C4-2B (cell line): ENCODE data around the gene CAMK2A.
"Not testable (repeated sequence)": the region's sequence is repeated elsewhere in the genome, so short reads cannot be mapped to it uniquely, and the experiment has no call there.

Source experiments
- H3K27ac ChIP-seq: fragments of 450-650 bp; 2 replicates; pipeline ENCODE4 v1.5.1; 2017
- CTCF ChIP-seq: fragments of 450-650 bp; conservative IDR thresholded peaks from 2 replicates; pipeline ENCODE4 v1.5.1; 2017; ENCODE audit warnings: mild to moderate bottlenecking
- ZFX ChIP-seq: fragments of 450-650 bp; IDR thresholded peaks from 2 replicates; pipeline ENCODE4 v1.6.1; 2017

Gene CAMK2A

GRCh38 chr5:150239099-150239793 is 50.3 kb downstream of the CAMK2A start:
- H3K27ac ChIP-seq, result no peak overlapping the region
- no peak for TF ChIP-seq CTCF

GRCh38 chr5:150238646-150239045 is 50.9 kb downstream of the CAMK2A start:
- TF ChIP-seq CTCF, result no peak
- no peak for TF ChIP-seq ZFX
- no peak overlapping the region for H3K27ac ChIP-seq

GRCh38 chr5:150236981-150237754 is 52.4 kb downstream of the CAMK2A start:
- no peak overlapping the region for H3K27ac ChIP-seq
- TF ChIP-seq CTCF (no peak), ZFX (no peak)

- TF ChIP-seq ZFX, result no peak
- no peak for TF ChIP-seq CTCF
- no peak overlapping the region for H3K27ac ChIP-seq
Measured at GRCh38 chr5:150236313-150236712, 53.3 kb downstream of the CAMK2A start.

GRCh38 chr5:150235500-150235854 is 54.1 kb downstream of the CAMK2A start:
- H3K27ac ChIP-seq, result no peak overlapping the region
- no peak for TF ChIP-seq ZFX
- TF ChIP-seq CTCF, result no peak

GRCh38 chr5:150234576-150235499 is 54.7 kb downstream of the CAMK2A start:
- no peak overlapping the region for H3K27ac ChIP-seq
- TF ChIP-seq ZFX (no peak), CTCF (no peak)

GRCh38 chr5:150233706-150234105 is 55.9 kb downstream of the CAMK2A start:
- H3K27ac ChIP-seq, result not testable (repeated sequence)
